Endothelial cell of umbilical vein (primary cell): ENCODE data around the gene FNDC3A. TPM values are rescaled to one million over a fixed set of nuclear protein-coding genes. Genes with fewer than 3 reads are reported as not detected.

Source experiments
- BruUV-seq: library from RNA; stranded (reverse); fragments of 400-500 nt; replicated peaks from 2 replicates; lab custom pipeline; 2021; lab: Mats Ljungman, UMichigan
- CTCF ChIA-PET: fragments of 300-600, 350-600 bp; sonication (Branson Sonifier 250); formaldehyde crosslinking; loops from one replicate; lab custom pipeline; 2021; ENCODE audit warnings: antibody characterized with exemption, inconsistent platforms; lab: Charles Lee
- POLR2A ChIA-PET: fragments of 300-600, 350-600 bp; sonication (Branson Sonifier 250); formaldehyde crosslinking; loops from one replicate; lab custom pipeline; 2021; ENCODE audit warnings: antibody characterized with exemption, inconsistent platforms; lab: Charles Lee
- DNase-seq: peaks from one replicate; pipeline ENCODE4 v3.0.0-alpha.2; 2011; ENCODE audit warnings: low read depth, low spot score
- FAIRE-seq: peaks from 2 replicates; lab custom pipeline; 2011; peaks lifted over from hg19 to GRCh38; lab: Jason Lieb, UNC
- H2AFZ ChIP-seq: 2 replicates; pipeline ENCODE4 v1.6.0; 2012; ENCODE audit warnings: low read depth, low read length, control low read depth, inconsistent platforms
- H3K27ac ChIP-seq: 2 replicates; pipeline ENCODE4 v1.5.1; 2011; ENCODE audit warnings: low read depth, mild to moderate bottlenecking, control low read depth, low read length, moderate library complexity; ENCODE audit not compliant: insufficient read depth
- H3K27me3 ChIP-seq, 2 experiments: 2 replicates each; pipeline versions ENCODE4 v1.6.0 to v1.6.1; 2011; ENCODE audit warnings: low read length in 2 of 2, mixed read lengths in 1 of 2; ENCODE audit not compliant: control insufficient read depth in 2 of 2, insufficient read depth in 2 of 2
- H3K36me3 ChIP-seq, 2 experiments: 2 replicates in 1 of 2; 3 replicates in 1 of 2; pipeline ENCODE4 v1.5.1; 2011; ENCODE audit warnings: low read length in 2 of 2, mild to moderate bottlenecking in 1 of 2, moderate library complexity in 1 of 2; ENCODE audit not compliant: control insufficient read depth in 2 of 2, insufficient read depth in 2 of 2; ENCODE audit errors: extremely low read depth in 1 of 2
- H3K4me1 ChIP-seq: 3 replicates; pipeline ENCODE4 v1.5.1; 2011; ENCODE audit warnings: mild to moderate bottlenecking, low read length; ENCODE audit not compliant: control insufficient read depth, insufficient read depth; ENCODE audit errors: extremely low read depth
- H3K4me2 ChIP-seq: 2 replicates; pipeline ENCODE4 v1.6.1; 2011; ENCODE audit warnings: low read length, control low read depth, mixed read lengths; ENCODE audit not compliant: insufficient read depth
- H3K4me3 ChIP-seq, 3 experiments: fragments of 200-600 bp in 1 of 3; sonication (generic), shearing (Covaris generic) in 1 of 3; replicated peaks in 1 of 3; 2 replicates each; pipeline ENCODE4 v1.5.1; 2011 to 2016; ENCODE audit warnings: control low read depth in 3 of 3, low read length in 3 of 3, mild to moderate bottlenecking in 2 of 3, inconsistent platforms in 1 of 3, low read depth in 1 of 3, moderate library complexity in 1 of 3; ENCODE audit not compliant: insufficient read depth in 1 of 3
- H3K79me2 ChIP-seq: 2 replicates; pipeline ENCODE4 v1.6.0; 2012; ENCODE audit warnings: low read length, inconsistent platforms; ENCODE audit not compliant: control insufficient read depth, insufficient read depth
- H3K9ac ChIP-seq: replicated peaks from 2 replicates; pipeline ENCODE3; 2011; ENCODE audit warnings: low read length, control low read depth; ENCODE audit not compliant: insufficient read depth; ENCODE audit errors: extremely low read depth
- H3K9me1 ChIP-seq: replicated peaks from 3 replicates; pipeline ENCODE4 v1.6.0; 2011; ENCODE audit warnings: mild to moderate bottlenecking, low read length; ENCODE audit not compliant: control insufficient read depth, insufficient read depth; ENCODE audit errors: extremely low read depth
- H3K9me3 ChIP-seq: replicated peaks from 2 replicates; pipeline ENCODE4 v1.5.1; 2012; ENCODE audit warnings: low read length, inconsistent platforms; ENCODE audit not compliant: control insufficient read depth, insufficient read depth
- H4K20me1 ChIP-seq: replicated peaks from 2 replicates; pipeline ENCODE3; 2011; ENCODE audit warnings: mild to moderate bottlenecking, low read length; ENCODE audit not compliant: control insufficient read depth, insufficient read depth; ENCODE audit errors: extremely low read depth
- EZH2 ChIP-seq: IDR thresholded peaks from 2 replicates; pipeline ENCODE4 v1.6.1; 2012; ENCODE audit warnings: borderline replicate concordance, low read depth, mild to moderate bottlenecking, moderate library complexity, low read length, inconsistent platforms; ENCODE audit not compliant: severe bottlenecking
- FOS ChIP-seq: IDR thresholded peaks from 2 replicates; pipeline ENCODE4 v1.6.1; 2011; ENCODE audit warnings: mild to moderate bottlenecking, low read length, moderate library complexity, borderline replicate concordance; ENCODE audit not compliant: insufficient read depth
- GATA2 ChIP-seq: IDR thresholded peaks from 2 replicates; pipeline ENCODE4 v1.7.0; 2011; ENCODE audit warnings: low read depth, mild to moderate bottlenecking, moderate library complexity, mixed read lengths, low read length; ENCODE audit not compliant: insufficient read length, insufficient read depth
- JUN ChIP-seq: IDR thresholded peaks from 2 replicates; pipeline ENCODE4 v1.6.1; 2011; ENCODE audit warnings: borderline replicate concordance, low read depth; ENCODE audit not compliant: insufficient read length, insufficient read depth
- MYC ChIP-seq: IDR thresholded peaks from one replicate; pipeline ENCODE4 v1.6.1; 2011; ENCODE audit warnings: mild to moderate bottlenecking, low read depth, low read length
- POLR2A ChIP-seq: IDR thresholded peaks from 2 replicates; pipeline ENCODE4 v1.6.1; 2012; ENCODE audit warnings: low read depth, mild to moderate bottlenecking, control low read depth, low read length
- POLR2AphosphoS5 ChIP-seq: IDR thresholded peaks from 2 replicates; pipeline ENCODE4 v1.6.1; 2012; ENCODE audit warnings: low read depth, mild to moderate bottlenecking, control low read depth, low read length, moderate library complexity; ENCODE audit not compliant: insufficient read depth
- dilution Hi-C: fragments of 300-500 bp; cut with MboI; formaldehyde crosslinking; loops from one replicate; pipeline ENCODE4 v1.15.0; 2019; ENCODE audit warnings: low sequenced_read_pairs; ENCODE audit not compliant: extremely low pct_ligation_motif_present
- intact Hi-C: fragments of 100-400 bp; cut with micrococcal nuclease; formaldehyde crosslinking; loops from one replicate; pipeline ENCODE4 v1.10.0; 2022
- polyA plus RNA-seq, 4 experiments: library from polyadenylated mRNA; depleted of rRNA in 3 of 4; stranded (reverse) in 3 of 4; unstranded in 1 of 4; fragments of >200 nt; gene quantifications; 2 replicates each; pipeline versions ENCODE4 v1.2.1 to v1.2.3, GENCODE V29; 2011 to 2012; ENCODE audit warnings: missing spikeins in 1 of 4
- total RNA-seq: library from RNA; stranded (reverse); gene quantifications from 2 replicates; pipeline ENCODE4 v1.2.3, GENCODE V29; 2021
- TF ChIP-seq, protein P1 (sequence below), 2 donors: IDR thresholded peaks; 1 replicate in 1 of 2; 2 replicates in 1 of 2; pipeline ENCODE4 v1.5.1; 2011; ENCODE audit warnings: low read length in 2 of 2, mild to moderate bottlenecking in 2 of 2, moderate library complexity in 2 of 2, control low read depth in 1 of 2, inconsistent platforms in 1 of 2, low read depth in 1 of 2; ENCODE audit not compliant: insufficient read depth in 1 of 2; ENCODE audit errors: extremely low read depth in 1 of 2
- TF ChIP-seq, protein P2 (sequence below): IDR thresholded peaks from 2 replicates; pipeline ENCODE4 v1.6.1; 2011; ENCODE audit not compliant: insufficient read depth, insufficient read length

FNDC3A gene
- total and polyA plus RNA-seq, 2 donors (not counting 3 experiments of a cell fraction or from before 2014, with no cell fraction given): 26.3 to 50.8 TPM

- DNase-seq (peak; percentile 70), FAIRE-seq (peak; percentile 40)
- dilution Hi-C loops: no loop called here
- BruUV-seq: no TSS peak
- H3K9me3 ChIP-seq: no peaks in the 10 kb centered on the region
- intact Hi-C loops: no loop called here
- TF ChIP-seq FOS (peak; percentile 73), POLR2A (no peak), GATA2 (no peak), POLR2AphosphoS5 (no peak), MYC (no peak), JUN (peak; percentile 61), EZH2 (no peak)
- TF ChIP-seq, protein P1, sequence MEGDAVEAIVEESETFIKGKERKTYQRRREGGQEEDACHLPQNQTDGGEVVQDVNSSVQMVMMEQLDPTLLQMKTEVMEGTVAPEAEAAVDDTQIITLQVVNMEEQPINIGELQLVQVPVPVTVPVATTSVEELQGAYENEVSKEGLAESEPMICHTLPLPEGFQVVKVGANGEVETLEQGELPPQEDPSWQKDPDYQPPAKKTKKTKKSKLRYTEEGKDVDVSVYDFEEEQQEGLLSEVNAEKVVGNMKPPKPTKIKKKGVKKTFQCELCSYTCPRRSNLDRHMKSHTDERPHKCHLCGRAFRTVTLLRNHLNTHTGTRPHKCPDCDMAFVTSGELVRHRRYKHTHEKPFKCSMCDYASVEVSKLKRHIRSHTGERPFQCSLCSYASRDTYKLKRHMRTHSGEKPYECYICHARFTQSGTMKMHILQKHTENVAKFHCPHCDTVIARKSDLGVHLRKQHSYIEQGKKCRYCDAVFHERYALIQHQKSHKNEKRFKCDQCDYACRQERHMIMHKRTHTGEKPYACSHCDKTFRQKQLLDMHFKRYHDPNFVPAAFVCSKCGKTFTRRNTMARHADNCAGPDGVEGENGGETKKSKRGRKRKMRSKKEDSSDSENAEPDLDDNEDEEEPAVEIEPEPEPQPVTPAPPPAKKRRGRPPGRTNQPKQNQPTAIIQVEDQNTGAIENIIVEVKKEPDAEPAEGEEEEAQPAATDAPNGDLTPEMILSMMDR (IDR thresholded peaks at IDR 0.05; ENCODE audit: extremely low read depth in 1 of 2, insufficient read depth in 1 of 2, low read depth in 1 of 2, low read length in 2 of 2): no peak
- TF ChIP-seq, protein P2, sequence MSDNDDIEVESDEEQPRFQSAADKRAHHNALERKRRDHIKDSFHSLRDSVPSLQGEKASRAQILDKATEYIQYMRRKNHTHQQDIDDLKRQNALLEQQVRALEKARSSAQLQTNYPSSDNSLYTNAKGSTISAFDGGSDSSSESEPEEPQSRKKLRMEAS: no peak
- peaks cover 16% of the 10 kb centered on the region for H3K4me1 ChIP-seq
- H3K4me3 ChIP-seq: no peak overlapping the region
- H3K9me1 ChIP-seq: no peaks in the 10 kb centered on the region
- peak overlapping the region; percentile 53 for H3K27ac ChIP-seq
- peak overlapping the region; percentile 84 for H3K4me2 ChIP-seq
- no peaks in the 10 kb centered on the region for H4K20me1 ChIP-seq
- H3K9ac ChIP-seq: no peak overlapping the region
- H2AFZ ChIP-seq: no peak overlapping the region
- H3K27me3 ChIP-seq: no peaks in the 10 kb centered on the region
- H3K79me2 ChIP-seq: no peaks in the 10 kb centered on the region
- POLR2A ChIA-PET: no interaction called here
- CTCF ChIA-PET: interaction anchor here (0.7 to 1.6 kb wide), 8 partner anchors 11 to 194 kb away, joined by 3 to 9 read pairs (median 4); no protein-coding TSS in a partner anchor
- H3K36me3 ChIP-seq: no peaks in the 10 kb centered on the region
Observed at GRCh38 chr13:49086722-49087121, 111.0 kb downstream of the FNDC3A start.
